Gastroesophageal sphincter (tissue), 2 donors: Measurements from ENCODE around the gene EID2B.

Source experiments
- EP300 ChIP-seq: sonication (generic); formaldehyde crosslinking; IDR thresholded peaks from one replicate; pipeline ENCODE4 v1.6.1; 2017; ENCODE audit warnings: antibody characterized with exemption, mild to moderate bottlenecking
- POLR2AphosphoS5 ChIP-seq: sonication (generic); formaldehyde crosslinking; IDR thresholded peaks from one replicate; pipeline ENCODE4 v1.6.1; 2017; ENCODE audit warnings: antibody characterized with exemption

DNA sequence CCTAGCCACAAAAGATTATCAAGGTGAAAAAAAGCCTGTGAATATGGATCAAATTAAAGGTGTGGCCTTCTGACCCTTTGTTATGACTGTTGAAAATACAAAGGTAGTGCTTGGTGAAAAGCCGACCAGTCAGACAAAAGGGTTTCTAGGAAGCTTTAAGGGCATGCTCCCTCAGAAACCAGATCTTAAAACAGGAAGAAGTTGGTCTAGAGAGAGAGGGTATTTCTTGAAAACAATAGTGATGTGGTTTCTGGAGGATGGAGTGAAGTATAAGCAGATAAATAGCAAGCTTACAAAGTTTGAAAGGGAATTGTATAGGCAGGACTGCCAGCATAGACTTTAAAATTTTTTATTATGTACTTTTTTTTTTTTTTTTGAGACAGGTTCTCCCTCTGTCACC is 12.3 kb upstream of the EID2B start:
- TF ChIP-seq EP300 (no peak), POLR2AphosphoS5 (no peak)
